NCI-H1694 treated with DMSO at 0.1 percent for 48 hours (cell line): ENCODE measurements around the gene PM20D1.
"Not testable (repeated sequence)": the region's sequence is repeated elsewhere in the genome, so short reads cannot be mapped to it uniquely, and the experiment has no call there.

Source experiments
- DNase-seq: peaks from one replicate; lab custom pipeline; 2025; lab: John Stamatoyannopoulos, UW

The PM20D1 gene, protein sequence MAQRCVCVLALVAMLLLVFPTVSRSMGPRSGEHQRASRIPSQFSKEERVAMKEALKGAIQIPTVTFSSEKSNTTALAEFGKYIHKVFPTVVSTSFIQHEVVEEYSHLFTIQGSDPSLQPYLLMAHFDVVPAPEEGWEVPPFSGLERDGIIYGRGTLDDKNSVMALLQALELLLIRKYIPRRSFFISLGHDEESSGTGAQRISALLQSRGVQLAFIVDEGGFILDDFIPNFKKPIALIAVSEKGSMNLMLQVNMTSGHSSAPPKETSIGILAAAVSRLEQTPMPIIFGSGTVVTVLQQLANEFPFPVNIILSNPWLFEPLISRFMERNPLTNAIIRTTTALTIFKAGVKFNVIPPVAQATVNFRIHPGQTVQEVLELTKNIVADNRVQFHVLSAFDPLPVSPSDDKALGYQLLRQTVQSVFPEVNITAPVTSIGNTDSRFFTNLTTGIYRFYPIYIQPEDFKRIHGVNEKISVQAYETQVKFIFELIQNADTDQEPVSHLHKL

DNA sequence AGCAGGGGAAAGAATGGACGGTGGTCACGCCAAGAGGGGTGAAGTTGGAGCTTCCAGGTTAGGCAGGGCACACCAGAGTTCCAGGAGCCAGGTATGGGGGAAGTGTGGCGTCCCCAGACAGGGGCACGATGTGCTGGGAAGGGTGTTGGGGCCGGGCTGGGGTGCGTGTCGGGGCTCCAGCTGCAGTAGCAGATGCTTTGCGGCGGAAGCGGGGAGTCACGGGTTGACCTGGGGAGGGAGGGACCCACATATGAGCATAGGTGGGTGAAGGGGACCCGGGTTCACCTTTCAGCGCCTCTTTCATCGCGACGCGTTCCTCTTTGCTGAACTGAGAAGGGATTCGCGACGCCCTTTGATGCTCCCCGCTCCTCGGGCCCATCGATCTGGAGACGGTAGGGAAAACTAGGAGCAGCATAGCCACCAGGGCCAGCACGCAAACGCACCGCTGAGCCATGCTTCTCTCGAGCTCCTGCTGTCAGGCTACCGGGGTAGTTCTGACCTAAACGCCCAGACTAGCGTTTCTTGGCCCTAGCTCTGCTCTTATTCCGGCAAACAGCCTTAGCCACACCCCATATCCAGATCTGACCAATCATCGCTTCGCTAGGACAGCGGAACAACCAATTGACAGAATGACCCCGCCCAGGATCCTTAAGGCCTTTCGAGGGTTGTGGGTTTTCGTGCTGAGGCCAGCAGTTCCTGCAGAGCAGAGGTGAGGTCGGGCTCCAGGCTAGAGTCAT lies at the start of gene PM20D1:
TSS of gene PM20D1 (minus strand) at position 514 of the 737 bp plus-strand sequence. CDS start at position 454, 60 bp downstream.
- DNase-seq = no peak

DNA sequence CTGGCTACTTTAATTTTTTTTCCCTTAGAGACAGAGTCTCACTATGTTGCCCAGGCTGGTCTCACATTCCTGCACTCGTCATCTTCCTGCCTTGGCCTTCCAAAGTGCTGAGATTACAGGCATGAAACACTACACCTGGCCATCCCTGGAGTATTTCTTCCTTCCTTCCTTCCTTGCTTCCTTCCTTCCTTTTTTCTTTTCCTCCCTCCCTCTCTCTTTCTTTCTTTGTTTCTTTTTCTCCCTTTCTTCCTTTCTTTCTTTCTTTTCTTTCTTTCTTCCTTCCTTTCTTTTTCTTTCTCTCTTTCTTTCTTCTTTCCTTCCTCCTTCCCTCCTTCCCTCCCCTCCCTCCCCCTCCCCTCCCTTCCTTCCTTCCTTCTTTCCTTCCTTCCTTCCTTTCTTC lies 46.4 kb upstream of the PM20D1 start:
- no peak for DNase-seq

DNA sequence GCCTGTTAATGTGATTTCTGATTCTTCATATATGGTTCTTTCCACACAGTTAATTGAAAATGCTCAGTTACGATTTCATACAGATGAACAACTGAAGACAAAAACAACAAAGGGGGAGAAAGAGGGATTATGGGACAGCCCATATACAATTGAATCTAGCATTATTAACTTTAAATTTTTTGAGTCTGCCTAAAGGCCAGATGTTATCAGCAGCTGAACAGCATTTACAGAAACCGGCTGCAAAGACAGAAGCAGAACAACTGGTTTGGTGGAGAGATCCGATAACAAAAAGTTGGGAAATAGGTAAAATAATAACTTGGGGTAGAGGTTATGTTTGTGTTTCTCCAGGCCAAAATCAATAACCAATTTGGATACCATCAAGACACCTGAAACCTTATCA lies 44.2 kb upstream of the PM20D1 start:
- DNase-seq = not testable (repeated sequence)

- DNase-seq = not testable (repeated sequence)
These were observed 42.2 kb upstream of the PM20D1 start for GRCh38 chr1:205892175-205892574.

GRCh38 chr1:205891481-205891880 lies 41.5 kb upstream of the PM20D1 start:
- not testable (repeated sequence) for DNase-seq

DNA sequence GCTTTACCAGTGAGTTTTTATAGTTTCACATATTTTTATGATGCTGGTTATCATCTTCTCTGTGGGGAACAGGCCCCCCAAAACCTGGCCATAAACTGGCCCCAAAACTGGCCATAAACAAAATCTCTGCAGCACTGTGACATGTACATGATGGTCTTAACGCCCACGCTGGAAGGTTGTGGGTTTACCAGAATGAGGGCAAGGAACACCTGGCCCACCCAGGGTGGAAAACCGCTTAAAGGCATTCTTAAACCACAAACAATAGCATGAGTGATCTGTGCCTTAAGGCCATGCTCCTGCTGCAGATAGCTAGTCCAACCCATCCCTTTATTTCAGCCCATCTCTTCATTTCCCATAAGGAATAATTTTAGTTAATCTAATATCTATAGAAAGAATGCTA lies 40.7 kb upstream of the PM20D1 start:
- not testable (repeated sequence) for DNase-seq

DNA sequence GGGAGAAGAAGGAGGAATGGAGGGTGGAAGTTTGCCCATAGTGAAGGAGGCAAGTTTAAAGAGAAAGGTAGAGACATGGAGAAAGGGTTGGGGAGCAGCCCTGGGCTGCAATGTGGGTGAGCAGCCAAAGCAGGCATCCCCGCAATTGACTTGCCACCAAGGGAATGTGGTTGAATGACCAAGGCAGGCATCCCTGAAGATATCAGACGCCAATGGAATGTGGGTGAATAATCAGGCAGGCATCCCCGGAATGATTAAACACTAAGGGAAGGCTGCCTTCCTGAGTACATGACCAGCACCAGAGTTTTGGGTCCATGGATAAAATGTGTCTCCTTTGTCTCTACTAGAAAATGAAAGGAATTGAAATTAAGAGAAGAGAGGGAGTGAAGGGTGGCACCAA lies 39.8 kb upstream of the PM20D1 start:
- DNase-seq = not testable (repeated sequence)

GRCh38 chr1:205889006-205889405 lies 39.1 kb upstream of the PM20D1 start:
- not testable (repeated sequence) for DNase-seq

DNA sequence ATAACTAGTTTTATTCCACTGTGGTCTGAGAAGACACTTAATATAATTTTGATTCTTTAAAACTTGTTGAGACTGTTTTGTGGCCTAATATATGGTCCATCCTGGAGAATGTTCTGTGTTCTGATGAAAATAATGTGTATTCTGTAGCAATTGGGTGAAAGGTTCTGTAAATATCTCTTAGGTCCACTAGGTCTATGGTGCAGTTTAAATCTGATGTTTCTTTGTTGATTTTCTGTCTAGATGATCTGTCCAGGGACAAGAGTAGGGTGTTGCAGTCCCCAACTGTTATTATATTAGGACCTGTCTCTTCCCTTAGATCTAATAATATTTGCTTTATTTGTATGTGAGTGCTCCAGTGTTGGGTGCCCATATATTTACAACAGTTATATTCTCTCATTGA lies 33.9 kb upstream of the PM20D1 start:
- DNase-seq = no peak

DNA sequence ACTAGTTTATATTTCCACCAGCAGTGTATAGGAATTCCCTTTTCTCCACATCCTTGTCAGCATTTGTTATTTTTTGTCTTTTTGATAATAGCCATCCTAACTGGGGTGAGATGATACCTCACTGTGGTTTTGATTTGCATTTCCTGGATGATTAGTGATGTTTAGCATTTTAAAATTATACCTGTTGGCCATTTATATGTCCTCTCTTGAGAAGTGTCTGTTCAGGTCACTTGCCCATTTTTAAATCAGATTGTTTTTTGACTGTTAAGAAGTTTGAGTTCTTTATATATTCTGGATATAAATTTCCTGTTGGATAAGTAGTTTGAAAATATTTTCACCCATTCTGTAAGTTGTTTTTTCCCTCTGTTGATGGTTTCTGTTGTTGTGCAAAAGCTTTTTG lies 31.0 kb upstream of the PM20D1 start:
- DNase-seq = no peak

DNA sequence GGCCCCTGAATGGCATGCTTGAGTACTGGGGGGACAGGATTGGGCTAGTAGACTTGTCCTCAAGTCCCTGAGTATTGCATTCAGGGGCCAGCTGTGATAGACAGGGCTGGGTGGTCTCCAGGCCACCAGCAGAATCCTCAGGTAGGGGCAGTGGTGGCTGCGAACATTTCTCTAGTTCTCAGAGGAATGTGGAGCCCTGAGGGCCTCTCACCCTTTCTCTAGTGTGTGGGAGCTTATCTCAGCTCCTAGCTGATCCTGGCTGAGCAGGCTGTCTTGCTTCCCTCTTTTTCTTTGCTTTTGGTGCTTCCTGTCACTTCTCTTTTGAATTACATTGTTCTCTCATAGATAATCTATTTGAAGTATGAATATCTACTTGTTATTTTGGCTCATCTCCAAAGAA lies 30.0 kb upstream of the PM20D1 start:
- DNase-seq = no peak

DNA sequence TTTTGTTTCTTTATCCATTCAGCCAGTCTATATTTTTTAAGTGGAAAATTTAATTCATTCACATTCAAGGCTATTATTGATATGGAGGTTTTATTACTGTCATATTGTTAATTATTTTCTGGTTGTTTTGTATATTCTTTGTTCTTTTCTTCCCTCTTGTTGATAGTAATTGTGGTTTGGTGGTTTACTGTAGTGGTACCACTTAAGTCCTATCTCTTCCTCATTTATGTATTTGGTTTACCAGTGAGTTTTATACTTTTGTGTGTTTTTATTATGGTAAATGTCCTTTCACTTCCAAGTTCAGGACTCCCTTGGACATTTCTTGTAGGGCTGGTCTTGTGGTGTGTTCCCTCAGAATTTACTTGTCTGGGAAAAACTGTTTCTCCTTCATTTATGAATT lies 28.1 kb upstream of the PM20D1 start:
- DNase-seq = no peak

GRCh38 chr1:205873148-205873547 lies 23.2 kb upstream of the PM20D1 start:
- DNase-seq = not testable (repeated sequence)

- no peak for DNase-seq
These were observed 20.3 kb upstream of the PM20D1 start for GRCh38 chr1:205870236-205870635.

DNA sequence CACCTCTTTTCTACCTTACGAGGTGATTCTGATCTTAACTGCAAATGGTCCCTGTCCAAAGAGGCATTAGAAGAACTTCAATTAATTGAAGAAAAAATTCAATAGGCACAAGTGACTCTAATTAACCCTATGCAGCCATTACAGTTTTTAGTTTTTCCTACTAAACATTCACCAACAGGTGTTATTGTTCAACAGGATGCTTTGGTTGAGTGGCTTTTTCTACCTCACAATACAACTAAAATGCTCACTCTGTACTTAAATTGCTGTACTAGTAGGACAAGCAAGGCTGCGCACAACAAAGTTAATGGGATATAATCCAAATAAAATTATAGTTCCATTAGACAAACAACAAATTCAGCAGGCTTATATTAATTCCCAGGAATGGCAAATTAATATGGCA lies 11.6 kb upstream of the PM20D1 start:
- no peak for DNase-seq

GRCh38 chr1:205858141-205858961 lies 8.4 kb upstream of the PM20D1 start:
- DNase-seq = no peak

DNA sequence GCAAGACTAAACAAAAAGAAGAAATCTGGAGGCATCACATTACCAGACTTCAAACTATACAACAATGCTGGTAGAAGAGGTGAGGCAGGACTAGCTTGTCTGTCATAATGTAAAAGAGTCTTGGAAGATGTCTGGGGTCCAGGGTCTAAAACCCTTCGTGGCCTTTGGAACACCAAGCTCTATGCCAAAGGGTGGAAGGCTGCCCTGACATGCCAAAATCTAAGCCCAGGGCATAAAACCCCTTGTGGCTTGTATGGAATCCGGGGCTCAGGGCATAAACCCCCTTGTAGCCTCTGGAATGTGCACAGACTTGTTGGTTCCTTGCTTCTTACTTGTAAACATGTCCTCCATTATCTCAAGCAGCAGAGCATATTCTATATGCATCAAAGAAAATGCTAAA lies 7.6 kb upstream of the PM20D1 start:
- DNase-seq = not testable (repeated sequence)

- DNase-seq = no peak
These were observed 6.5 kb upstream of the PM20D1 start for GRCh38 chr1:205856433-205856832.

- DNase-seq = no peak
These were observed 3.0 kb upstream of the PM20D1 start for GRCh38 chr1:205852969-205853368.

- DNase-seq = no peak
These were observed 2.1 kb upstream of the PM20D1 start for GRCh38 chr1:205851993-205852392.

DNA sequence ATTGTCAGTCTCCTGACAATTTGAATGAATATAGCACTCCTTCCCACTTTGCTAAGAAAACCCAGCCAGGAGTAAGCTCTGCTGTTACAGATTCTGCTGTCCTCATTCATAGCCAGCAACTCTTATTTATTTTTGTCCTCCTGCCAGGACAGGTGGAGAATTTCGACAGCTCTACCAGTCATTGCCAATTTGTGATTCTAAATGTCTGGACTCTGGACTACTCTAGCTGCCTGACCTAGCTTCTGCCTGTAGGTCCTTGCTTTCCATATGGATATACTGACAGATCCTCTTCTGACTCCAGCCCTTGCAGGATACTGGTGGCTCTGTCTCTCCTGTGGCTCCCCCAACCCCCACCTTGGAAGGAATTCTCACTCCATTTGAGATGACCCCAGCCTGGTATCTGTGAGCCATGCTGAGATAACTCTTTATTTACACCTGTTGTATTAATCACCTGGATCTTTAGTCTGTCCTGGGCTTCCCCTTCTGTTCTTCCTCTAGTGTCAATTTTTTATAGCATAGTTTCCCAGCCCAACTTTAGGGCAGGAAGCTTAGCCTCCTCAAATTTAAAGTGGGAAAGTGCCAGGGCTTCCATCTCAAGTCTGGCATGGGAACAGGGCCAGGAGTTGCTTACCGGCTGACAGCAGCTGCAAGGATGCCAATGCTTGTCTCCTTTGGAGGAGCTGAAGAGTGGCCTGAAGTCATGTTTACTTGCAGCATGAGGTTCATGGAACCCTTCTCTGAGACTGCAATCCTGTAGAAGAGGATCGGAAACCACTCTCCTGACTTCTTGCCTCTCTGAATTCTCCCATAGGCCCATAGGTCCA lies 6.7 kb downstream of the PM20D1 start:
- no peak for DNase-seq
